HG02642 (cell line): ENCODE measurements around the gene RTRAF.

Source experiments
- ATAC-seq: cut with Tn5 transposase; IDR thresholded peaks from one replicate; pipeline ENCODE4 v1.9.1; 2021; ENCODE audit warnings: mild to moderate bottlenecking; ENCODE audit not compliant: unreplicated experiment, poor library complexity

The RTRAF gene

GRCh38 chr14:52018970-52019369, 29.6 kb downstream of the RTRAF start:
- ATAC-seq: no peak

- ATAC-seq: no peak
Observed at GRCh38 chr14:52020161-52020714, 30.9 kb downstream of the RTRAF start.

- no peak for ATAC-seq
Observed at GRCh38 chr14:52020866-52021717, 31.7 kb downstream of the RTRAF start.

GRCh38 chr14:52021957-52022600, 32.7 kb downstream of the RTRAF start:
- peak; percentile 84 for ATAC-seq

- no peak for ATAC-seq
Observed at GRCh38 chr14:52023518-52023917, 34.2 kb downstream of the RTRAF start.

GRCh38 chr14:52025310-52025709, 36.0 kb downstream of the RTRAF start:
- no peak for ATAC-seq

- ATAC-seq: no peak
Observed at GRCh38 chr14:52026017-52026660, 36.8 kb downstream of the RTRAF start.

- ATAC-seq: no peak
Observed at GRCh38 chr14:52026901-52027300, 37.6 kb downstream of the RTRAF start.

- ATAC-seq: no peak
Observed at GRCh38 chr14:52029881-52030280, 40.5 kb downstream of the RTRAF start.

GRCh38 chr14:52031781-52032180, 42.4 kb downstream of the RTRAF start:
- no peak for ATAC-seq

- ATAC-seq: no peak
Observed at GRCh38 chr14:52032204-52032801, 43.0 kb downstream of the RTRAF start.

- no peak for ATAC-seq
Observed at GRCh38 chr14:52033101-52033642, 43.8 kb downstream of the RTRAF start.

- ATAC-seq: no peak
Observed at GRCh38 chr14:52039124-52039815, 49.9 kb downstream of the RTRAF start.

GRCh38 chr14:52040598-52040997, 51.3 kb downstream of the RTRAF start:
- no peak for ATAC-seq

- ATAC-seq: no peak
Observed at GRCh38 chr14:52042371-52043289, 53.3 kb downstream of the RTRAF start.

- no peak for ATAC-seq
Observed at GRCh38 chr14:52043690-52044089, 54.3 kb downstream of the RTRAF start.

- ATAC-seq: no peak
Observed at GRCh38 chr14:52044791-52045522, 55.6 kb downstream of the RTRAF start.

- no peak for ATAC-seq
Observed at GRCh38 chr14:52046376-52046917, 57.1 kb downstream of the RTRAF start.
